ENCODE data around the gene ST3GAL6. TPM values are rescaled to one million over a fixed set of nuclear protein-coding genes. Genes with fewer than 3 reads are reported as not detected.

Gene ST3GAL6
- total and polyA plus RNA-seq, 2 of the 8 experiments (the other 6 are each of a cell fraction or from before 2014, with no cell fraction given): 3.3 to 6.1 TPM

DNA sequence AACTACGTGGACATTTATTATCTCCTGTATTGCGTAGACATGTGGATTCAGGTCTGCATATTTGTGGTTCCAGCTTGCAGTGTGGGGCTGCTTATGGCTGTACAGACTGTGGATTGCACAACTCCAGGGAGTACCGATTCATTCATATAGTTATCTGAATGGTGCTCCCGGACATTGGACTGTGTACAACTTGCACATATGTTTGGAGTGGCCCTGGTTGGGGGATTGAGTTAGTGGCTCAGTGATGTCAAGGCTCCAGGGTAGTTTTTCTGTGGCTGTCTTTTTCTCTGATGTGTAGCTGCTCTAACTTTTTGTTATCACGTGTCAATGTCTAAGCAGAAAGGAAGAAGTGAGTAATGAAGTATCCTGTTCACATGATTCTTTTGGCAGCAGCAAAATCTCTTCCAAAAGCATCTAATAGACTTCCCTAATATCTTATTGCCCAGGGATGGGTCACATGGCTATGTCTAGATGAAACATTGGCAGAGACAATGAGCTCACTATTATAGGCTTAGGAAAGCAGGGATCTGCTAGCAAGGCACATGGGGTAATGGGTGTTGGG lies 15.8 kb downstream of the ST3GAL6 start (continued):
- TF ChIP-seq, protein P1, sequence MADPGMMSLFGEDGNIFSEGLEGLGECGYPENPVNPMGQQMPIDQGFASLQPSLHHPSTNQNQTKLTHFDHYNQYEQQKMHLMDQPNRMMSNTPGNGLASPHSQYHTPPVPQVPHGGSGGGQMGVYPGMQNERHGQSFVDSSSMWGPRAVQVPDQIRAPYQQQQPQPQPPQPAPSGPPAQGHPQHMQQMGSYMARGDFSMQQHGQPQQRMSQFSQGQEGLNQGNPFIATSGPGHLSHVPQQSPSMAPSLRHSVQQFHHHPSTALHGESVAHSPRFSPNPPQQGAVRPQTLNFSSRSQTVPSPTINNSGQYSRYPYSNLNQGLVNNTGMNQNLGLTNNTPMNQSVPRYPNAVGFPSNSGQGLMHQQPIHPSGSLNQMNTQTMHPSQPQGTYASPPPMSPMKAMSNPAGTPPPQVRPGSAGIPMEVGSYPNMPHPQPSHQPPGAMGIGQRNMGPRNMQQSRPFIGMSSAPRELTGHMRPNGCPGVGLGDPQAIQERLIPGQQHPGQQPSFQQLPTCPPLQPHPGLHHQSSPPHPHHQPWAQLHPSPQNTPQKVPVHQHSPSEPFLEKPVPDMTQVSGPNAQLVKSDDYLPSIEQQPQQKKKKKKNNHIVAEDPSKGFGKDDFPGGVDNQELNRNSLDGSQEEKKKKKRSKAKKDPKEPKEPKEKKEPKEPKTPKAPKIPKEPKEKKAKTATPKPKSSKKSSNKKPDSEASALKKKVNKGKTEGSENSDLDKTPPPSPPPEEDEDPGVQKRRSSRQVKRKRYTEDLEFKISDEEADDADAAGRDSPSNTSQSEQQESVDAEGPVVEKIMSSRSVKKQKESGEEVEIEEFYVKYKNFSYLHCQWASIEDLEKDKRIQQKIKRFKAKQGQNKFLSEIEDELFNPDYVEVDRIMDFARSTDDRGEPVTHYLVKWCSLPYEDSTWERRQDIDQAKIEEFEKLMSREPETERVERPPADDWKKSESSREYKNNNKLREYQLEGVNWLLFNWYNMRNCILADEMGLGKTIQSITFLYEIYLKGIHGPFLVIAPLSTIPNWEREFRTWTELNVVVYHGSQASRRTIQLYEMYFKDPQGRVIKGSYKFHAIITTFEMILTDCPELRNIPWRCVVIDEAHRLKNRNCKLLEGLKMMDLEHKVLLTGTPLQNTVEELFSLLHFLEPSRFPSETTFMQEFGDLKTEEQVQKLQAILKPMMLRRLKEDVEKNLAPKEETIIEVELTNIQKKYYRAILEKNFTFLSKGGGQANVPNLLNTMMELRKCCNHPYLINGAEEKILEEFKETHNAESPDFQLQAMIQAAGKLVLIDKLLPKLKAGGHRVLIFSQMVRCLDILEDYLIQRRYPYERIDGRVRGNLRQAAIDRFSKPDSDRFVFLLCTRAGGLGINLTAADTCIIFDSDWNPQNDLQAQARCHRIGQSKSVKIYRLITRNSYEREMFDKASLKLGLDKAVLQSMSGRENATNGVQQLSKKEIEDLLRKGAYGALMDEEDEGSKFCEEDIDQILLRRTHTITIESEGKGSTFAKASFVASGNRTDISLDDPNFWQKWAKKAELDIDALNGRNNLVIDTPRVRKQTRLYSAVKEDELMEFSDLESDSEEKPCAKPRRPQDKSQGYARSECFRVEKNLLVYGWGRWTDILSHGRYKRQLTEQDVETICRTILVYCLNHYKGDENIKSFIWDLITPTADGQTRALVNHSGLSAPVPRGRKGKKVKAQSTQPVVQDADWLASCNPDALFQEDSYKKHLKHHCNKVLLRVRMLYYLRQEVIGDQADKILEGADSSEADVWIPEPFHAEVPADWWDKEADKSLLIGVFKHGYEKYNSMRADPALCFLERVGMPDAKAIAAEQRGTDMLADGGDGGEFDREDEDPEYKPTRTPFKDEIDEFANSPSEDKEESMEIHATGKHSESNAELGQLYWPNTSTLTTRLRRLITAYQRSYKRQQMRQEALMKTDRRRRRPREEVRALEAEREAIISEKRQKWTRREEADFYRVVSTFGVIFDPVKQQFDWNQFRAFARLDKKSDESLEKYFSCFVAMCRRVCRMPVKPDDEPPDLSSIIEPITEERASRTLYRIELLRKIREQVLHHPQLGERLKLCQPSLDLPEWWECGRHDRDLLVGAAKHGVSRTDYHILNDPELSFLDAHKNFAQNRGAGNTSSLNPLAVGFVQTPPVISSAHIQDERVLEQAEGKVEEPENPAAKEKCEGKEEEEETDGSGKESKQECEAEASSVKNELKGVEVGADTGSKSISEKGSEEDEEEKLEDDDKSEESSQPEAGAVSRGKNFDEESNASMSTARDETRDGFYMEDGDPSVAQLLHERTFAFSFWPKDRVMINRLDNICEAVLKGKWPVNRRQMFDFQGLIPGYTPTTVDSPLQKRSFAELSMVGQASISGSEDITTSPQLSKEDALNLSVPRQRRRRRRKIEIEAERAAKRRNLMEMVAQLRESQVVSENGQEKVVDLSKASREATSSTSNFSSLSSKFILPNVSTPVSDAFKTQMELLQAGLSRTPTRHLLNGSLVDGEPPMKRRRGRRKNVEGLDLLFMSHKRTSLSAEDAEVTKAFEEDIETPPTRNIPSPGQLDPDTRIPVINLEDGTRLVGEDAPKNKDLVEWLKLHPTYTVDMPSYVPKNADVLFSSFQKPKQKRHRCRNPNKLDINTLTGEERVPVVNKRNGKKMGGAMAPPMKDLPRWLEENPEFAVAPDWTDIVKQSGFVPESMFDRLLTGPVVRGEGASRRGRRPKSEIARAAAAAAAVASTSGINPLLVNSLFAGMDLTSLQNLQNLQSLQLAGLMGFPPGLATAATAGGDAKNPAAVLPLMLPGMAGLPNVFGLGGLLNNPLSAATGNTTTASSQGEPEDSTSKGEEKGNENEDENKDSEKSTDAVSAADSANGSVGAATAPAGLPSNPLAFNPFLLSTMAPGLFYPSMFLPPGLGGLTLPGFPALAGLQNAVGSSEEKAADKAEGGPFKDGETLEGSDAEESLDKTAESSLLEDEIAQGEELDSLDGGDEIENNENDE (IDR thresholded peaks at IDR 0.05; ENCODE audit: insufficient replicate concordance, low read length): no peak
- no peak for TF ChIP-seq MAFK (IDR thresholded peaks at IDR 0.05; ENCODE audit: low read depth, low read length)
- no peak for TF ChIP-seq BACH1 (IDR thresholded peaks at IDR 0.05; ENCODE audit: low read length)
- TF ChIP-seq RBBP5 (IDR thresholded peaks at IDR 0.05; ENCODE audit: borderline replicate concordance, low read depth, low read length): no peak
- no peak for TF ChIP-seq RFX5 (IDR thresholded peaks at IDR 0.05; ENCODE audit: borderline replicate concordance, low read depth, low read length)
- TF ChIP-seq EP300 (IDR thresholded peaks at IDR 0.05; ENCODE audit: borderline replicate concordance in 1 of 2, low read depth in 2 of 2, low read length in 2 of 2): no peak
